ENCODE measurements around the gene ALKBH7.

DNA sequence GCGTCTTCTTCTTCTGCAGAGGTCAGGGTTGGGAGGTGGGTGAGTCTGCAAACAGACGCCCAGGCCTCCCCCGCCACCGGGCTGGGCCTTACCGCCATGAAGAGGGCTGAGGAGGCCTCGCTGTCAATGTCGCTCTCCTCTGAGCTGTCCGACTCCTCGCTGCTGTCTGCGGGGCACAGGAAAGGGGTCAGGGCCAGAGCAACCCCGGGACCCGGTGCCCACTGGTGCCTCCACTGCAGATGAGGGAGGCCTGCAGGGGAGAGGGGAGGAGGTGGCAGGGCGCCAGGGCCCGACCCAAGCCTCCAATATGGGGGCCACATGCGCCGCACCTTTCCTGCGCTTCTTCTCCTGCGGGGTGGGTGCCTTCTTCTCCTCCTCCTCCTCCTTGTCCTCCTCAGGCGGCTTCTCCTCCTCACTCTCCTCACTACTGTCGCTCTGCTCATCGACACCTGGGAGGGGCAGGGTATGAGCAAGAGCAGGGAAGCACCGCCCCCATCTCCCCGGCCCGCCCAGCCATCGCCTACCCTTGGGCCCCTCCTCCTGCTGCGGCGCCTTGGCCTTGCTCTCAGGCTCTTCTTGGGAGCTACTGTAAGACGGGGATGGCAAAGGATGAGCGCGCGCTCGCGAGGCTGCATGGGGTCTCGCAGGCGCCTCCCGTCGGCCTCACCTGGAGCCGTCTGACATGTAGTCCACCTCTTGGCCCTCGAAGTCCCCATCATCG, 8.6 kb downstream of the ALKBH7 start:
- no peak for TF ChIP-seq CTCF (IDR thresholded peaks at IDR 0.05; ENCODE audit: insufficient read depth, low read depth, low read length)
- TF ChIP-seq EZH2 (IDR thresholded peaks at IDR 0.05; ENCODE audit: insufficient read depth, low read length): no peak

All from astrocyte (in vitro differentiated cells and primary cell).